ENCODE measurements around the gene THAP11.
A peak's percentile ranks its signal among the peaks of the same experiment; 100 is the strongest.

DNA sequence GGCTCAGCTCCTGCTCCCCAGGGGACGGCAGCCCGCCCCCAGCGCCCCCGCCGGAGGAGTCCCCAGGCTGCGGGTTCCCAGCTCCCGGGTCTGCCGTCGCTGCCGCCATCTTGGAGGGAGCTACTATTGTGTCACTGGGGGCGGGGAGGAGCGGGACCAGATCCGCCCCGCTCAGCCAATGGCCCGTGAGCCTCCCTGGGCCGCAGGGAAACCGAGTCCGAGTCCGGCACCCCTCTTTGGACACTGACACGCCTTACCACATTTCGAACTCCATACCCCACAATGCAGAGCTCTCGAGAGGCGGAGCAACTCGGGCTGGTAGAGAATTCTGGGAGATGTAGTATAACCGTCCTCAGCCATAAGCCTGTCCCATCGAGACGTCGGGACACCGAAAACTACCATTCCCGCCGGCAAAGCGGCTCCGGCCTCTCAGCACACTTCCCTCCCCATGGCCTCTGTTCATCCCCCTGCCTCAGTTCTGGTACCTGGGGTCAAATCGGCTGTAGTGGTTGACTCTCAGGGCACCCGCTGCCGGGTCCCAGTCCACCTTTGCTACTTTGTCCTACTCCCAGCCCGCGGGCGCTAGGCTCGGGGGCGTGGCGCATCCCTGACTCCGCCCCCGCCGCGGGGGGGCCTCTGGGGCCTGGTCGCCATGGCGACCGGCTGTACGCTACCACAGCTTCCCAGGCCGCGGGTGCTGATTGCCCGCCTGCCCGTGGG, 35.5 kb upstream of the THAP11 start, which contains the start of the genes RANBP10 and TSNAXIP1:
- TF ChIP-seq, protein P1, sequence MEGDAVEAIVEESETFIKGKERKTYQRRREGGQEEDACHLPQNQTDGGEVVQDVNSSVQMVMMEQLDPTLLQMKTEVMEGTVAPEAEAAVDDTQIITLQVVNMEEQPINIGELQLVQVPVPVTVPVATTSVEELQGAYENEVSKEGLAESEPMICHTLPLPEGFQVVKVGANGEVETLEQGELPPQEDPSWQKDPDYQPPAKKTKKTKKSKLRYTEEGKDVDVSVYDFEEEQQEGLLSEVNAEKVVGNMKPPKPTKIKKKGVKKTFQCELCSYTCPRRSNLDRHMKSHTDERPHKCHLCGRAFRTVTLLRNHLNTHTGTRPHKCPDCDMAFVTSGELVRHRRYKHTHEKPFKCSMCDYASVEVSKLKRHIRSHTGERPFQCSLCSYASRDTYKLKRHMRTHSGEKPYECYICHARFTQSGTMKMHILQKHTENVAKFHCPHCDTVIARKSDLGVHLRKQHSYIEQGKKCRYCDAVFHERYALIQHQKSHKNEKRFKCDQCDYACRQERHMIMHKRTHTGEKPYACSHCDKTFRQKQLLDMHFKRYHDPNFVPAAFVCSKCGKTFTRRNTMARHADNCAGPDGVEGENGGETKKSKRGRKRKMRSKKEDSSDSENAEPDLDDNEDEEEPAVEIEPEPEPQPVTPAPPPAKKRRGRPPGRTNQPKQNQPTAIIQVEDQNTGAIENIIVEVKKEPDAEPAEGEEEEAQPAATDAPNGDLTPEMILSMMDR (conservative IDR thresholded peaks at IDR 0.05; ENCODE audit: low read depth, low read length) = no peak
- TF ChIP-seq POLR2A (IDR thresholded peaks at IDR 0.05; ENCODE audit: low read depth, low read length) (peak; percentile 82), RAD21 (IDR thresholded peaks at IDR 0.05; ENCODE audit: low read length) (no peak), RFX5 (IDR thresholded peaks at IDR 0.05; ENCODE audit: low read depth, low read length) (no peak)
- TF ChIP-seq, protein P2, sequence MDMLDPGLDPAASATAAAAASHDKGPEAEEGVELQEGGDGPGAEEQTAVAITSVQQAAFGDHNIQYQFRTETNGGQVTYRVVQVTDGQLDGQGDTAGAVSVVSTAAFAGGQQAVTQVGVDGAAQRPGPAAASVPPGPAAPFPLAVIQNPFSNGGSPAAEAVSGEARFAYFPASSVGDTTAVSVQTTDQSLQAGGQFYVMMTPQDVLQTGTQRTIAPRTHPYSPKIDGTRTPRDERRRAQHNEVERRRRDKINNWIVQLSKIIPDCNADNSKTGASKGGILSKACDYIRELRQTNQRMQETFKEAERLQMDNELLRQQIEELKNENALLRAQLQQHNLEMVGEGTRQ (IDR thresholded peaks at IDR 0.05; ENCODE audit: low read depth, low read length) = peak; percentile 0; the same call in 1 of the 2 replicates
